ENCODE data around the gene PROX1.

DNA sequence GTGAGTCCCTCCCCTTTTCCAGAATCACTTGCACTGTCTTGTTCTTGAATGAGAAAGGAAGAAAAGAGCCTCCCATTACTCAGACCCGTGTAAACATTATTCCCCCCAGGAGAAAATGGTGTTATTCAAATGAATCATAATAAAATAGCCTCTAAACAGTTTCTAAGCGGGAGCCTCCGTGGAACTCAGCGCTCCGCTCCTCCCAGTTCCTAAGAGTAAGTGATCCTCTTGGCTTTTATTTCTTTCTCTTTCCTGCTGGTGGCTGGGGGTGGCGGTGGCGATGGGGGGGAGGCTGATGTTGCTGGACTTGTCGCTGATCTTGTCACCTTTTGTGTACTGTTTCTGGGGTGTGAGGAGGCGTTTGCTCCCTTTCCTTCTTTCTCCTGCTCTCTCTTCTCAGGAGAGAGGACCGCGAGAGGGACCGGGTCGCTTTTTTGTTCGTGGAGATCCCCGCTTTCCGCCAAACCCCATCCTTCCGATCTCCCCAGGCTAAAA is 781 bp downstream of the PROX1 start:
- TF ChIP-seq BHLHE40 (IDR thresholded peaks at IDR 0.05; ENCODE audit: borderline replicate concordance) = no peak
- TF ChIP-seq FOXM1 (IDR thresholded peaks at IDR 0.05; ENCODE audit: borderline replicate concordance) = no peak
- no peak for TF ChIP-seq ELF4 (IDR thresholded peaks at IDR 0.05)
- TF ChIP-seq SUZ12 (IDR thresholded peaks at IDR 0.05) = no peak
- no peak for TF ChIP-seq NFRKB (IDR thresholded peaks at IDR 0.05)

All from HEK293T (cell line).